Vagina (tissue), 2 donors: Measurements from ENCODE around the gene ASH1L. TPM values are rescaled to one million over a fixed set of nuclear protein-coding genes. Genes with fewer than 3 reads are reported as not detected.

Experiments used
- DNase-seq, 2 donors: peaks; one replicate each; pipeline ENCODE4 v3.0.0-alpha.2; 2017; ENCODE audit errors: extremely low spot score in 2 of 2
- H3K27ac ChIP-seq: fragments of 200-600 bp; sonication (generic); one replicate; pipeline ENCODE4 v1.5.1; 2019
- H3K27me3 ChIP-seq: fragments of 200-600 bp; sonication (generic); one replicate; pipeline ENCODE4 v1.5.1; 2019
- H3K36me3 ChIP-seq, 2 donors: fragments of 200-600 bp; sonication (generic); one replicate each; pipeline ENCODE4 v1.5.1; 2017 to 2019
- H3K4me1 ChIP-seq: fragments of 200-600 bp; sonication (generic); one replicate; pipeline ENCODE4 v1.5.1; 2019
- H3K4me3 ChIP-seq, 2 donors: fragments of 200-600 bp; sonication (generic); 1 replicate in 1 of 2; 2 replicates in 1 of 2; pipeline ENCODE4 v1.5.1; 2016 to 2019
- H3K9me3 ChIP-seq: fragments of 200-600 bp; sonication (generic); one replicate; pipeline ENCODE4 v1.5.1; 2019
- POLR2A ChIP-seq, 2 donors: fragments of 450-650 bp; IDR thresholded peaks; one replicate each; pipeline ENCODE4 v1.6.1; 2017; ENCODE audit warnings: antibody characterized with exemption in 2 of 2, mild to moderate bottlenecking in 2 of 2, moderate library complexity in 2 of 2
- POLR2AphosphoS5 ChIP-seq, 2 donors: sonication (generic); formaldehyde crosslinking; IDR thresholded peaks; one replicate each; pipeline ENCODE4 v1.9.0; 2017; ENCODE audit warnings: antibody characterized with exemption in 2 of 2, mild to moderate bottlenecking in 2 of 2, low read depth in 1 of 2; ENCODE audit not compliant: insufficient read depth in 1 of 2
- intact Hi-C: fragments of 100-400 bp; cut with DNase I; formaldehyde crosslinking; loops from one replicate; pipeline ENCODE4 v1.15.1; 2023
- total RNA-seq: library from RNA; depleted of rRNA; stranded (reverse); fragments of >200 nt; gene quantifications from one replicate; pipeline ENCODE4 v1.2.3, GENCODE V29; 2016
- TF ChIP-seq, protein P1 (sequence below), 3 experiments: fragments of 450-650 bp in 2 of 3; fragments of 200-600 bp in 1 of 3; sonication (generic) in 1 of 3; IDR thresholded peaks; one replicate each; pipeline ENCODE4 v1.5.1; 2017 to 2019; ENCODE audit warnings: antibody characterized with exemption in 3 of 3, mild to moderate bottlenecking in 2 of 3, moderate library complexity in 2 of 3

ASH1L gene
- total RNA-seq, 1 donor from 2014 or later, result 74.9 TPM

GRCh38 chr1:155320661-155321617 lies 241.7 kb downstream of the ASH1L start, which contains the start of gene RUSC1:
Gene RUSC1, plus strand, starts transcription at chr1:155320894. Its CDS starts 880 bp downstream, at chr1:155321774.
- Histone ChIP-seq H3K4me1 (peaks cover 43% of the 10 kb centered on the region), H3K36me3 (no peaks in the 10 kb centered on the region), H3K27ac (peak within 1 kb of the TSS; percentile 99), H3K4me3 (peak within 1 kb of the TSS; percentile 71 to 94), H3K27me3 (no peaks in the 10 kb centered on the region), H3K9me3 (no peaks in the 10 kb centered on the region)
- TF ChIP-seq POLR2AphosphoS5 (IDR thresholded peaks at IDR 0.05; ENCODE audit: insufficient read depth in 1 of 2, low read depth in 1 of 2) (peak; percentile 72 to 92), POLR2A (IDR thresholded peaks at IDR 0.05) (peak in 1 of 2 donors; percentile 62)
- TF ChIP-seq, protein P1, sequence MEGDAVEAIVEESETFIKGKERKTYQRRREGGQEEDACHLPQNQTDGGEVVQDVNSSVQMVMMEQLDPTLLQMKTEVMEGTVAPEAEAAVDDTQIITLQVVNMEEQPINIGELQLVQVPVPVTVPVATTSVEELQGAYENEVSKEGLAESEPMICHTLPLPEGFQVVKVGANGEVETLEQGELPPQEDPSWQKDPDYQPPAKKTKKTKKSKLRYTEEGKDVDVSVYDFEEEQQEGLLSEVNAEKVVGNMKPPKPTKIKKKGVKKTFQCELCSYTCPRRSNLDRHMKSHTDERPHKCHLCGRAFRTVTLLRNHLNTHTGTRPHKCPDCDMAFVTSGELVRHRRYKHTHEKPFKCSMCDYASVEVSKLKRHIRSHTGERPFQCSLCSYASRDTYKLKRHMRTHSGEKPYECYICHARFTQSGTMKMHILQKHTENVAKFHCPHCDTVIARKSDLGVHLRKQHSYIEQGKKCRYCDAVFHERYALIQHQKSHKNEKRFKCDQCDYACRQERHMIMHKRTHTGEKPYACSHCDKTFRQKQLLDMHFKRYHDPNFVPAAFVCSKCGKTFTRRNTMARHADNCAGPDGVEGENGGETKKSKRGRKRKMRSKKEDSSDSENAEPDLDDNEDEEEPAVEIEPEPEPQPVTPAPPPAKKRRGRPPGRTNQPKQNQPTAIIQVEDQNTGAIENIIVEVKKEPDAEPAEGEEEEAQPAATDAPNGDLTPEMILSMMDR (IDR thresholded peaks at IDR 0.05), result peak in 1 of 3 experiments; percentile 20
- no peak for DNase-seq
- intact Hi-C loops, result loop anchor here (5.0 kb wide), 3 partner anchors 44 to 241 kb away; partner anchors contain the start of genes ASH1L and HCN3

- Histone ChIP-seq H3K4me1 (peaks cover 37% of the 10 kb centered on the region), H3K36me3 (no peaks in the 10 kb centered on the region), H3K9me3 (no peaks in the 10 kb centered on the region), H3K27me3 (no peaks in the 10 kb centered on the region), H3K4me3 (peak overlapping the region; percentile 71 to 94), H3K27ac (peak overlapping the region; percentile 99)
- no peak for DNase-seq
- intact Hi-C loops, result loop anchor here (5.0 kb wide), 3 partner anchors 43 to 242 kb away; partner anchors contain the start of genes ASH1L and HCN3
- TF ChIP-seq, protein P1 (IDR thresholded peaks at IDR 0.05), result no peak
- TF ChIP-seq POLR2A (IDR thresholded peaks at IDR 0.05) (no peak), POLR2AphosphoS5 (IDR thresholded peaks at IDR 0.05; ENCODE audit: insufficient read depth in 1 of 2, low read depth in 1 of 2) (no peak)
These were observed 242.4 kb downstream of the ASH1L start for GRCh38 chr1:155320252-155320651.

- no peak for DNase-seq
- TF ChIP-seq, protein P1 (IDR thresholded peaks at IDR 0.05), result no peak
- TF ChIP-seq POLR2A (IDR thresholded peaks at IDR 0.05), result no peak
- TF ChIP-seq POLR2AphosphoS5 (IDR thresholded peaks at IDR 0.05; ENCODE audit: insufficient read depth in 1 of 2, low read depth in 1 of 2), result no peak
- Histone ChIP-seq H3K27ac (no peak overlapping the region), H3K27me3 (no peaks in the 10 kb centered on the region), H3K4me3 (no peak overlapping the region), H3K4me1 (peaks cover 32% of the 10 kb centered on the region), H3K9me3 (no peaks in the 10 kb centered on the region), H3K36me3 (no peaks in the 10 kb centered on the region)
- intact Hi-C loops, result no loop called here
These were observed 243.1 kb downstream of the ASH1L start for GRCh38 chr1:155319536-155319935.

DNA sequence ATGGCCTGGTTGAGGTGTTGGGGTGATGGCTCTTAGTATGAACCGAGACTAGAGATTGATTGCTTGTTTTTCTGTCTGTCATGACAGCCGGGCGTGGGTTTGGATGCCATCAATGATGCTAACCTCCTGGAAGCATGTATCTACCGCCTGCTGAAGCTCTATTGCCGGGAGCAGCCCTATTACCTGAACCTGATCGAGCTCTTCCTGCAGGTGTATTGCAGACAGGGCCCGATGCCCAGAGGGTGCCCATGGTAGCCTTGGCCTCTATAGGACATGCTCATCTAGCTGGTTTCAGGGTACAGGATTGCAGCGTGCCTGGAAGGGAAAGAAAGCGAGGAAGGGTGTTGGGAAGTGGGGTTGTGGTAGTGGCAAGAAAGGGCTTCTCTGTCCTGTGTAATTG lies 244.5 kb downstream of the ASH1L start:
- no peak overlapping the region for H3K4me3 ChIP-seq
- no peaks in the 10 kb centered on the region for H3K27me3 ChIP-seq
- no peak for DNase-seq
- TF ChIP-seq, protein P1 (IDR thresholded peaks at IDR 0.05), result no peak
- H3K36me3 ChIP-seq, result no peaks in the 10 kb centered on the region
- intact Hi-C loops, result no loop called here
- no peaks in the 10 kb centered on the region for H3K9me3 ChIP-seq
- peaks cover 32% of the 10 kb centered on the region for H3K4me1 ChIP-seq
- no peak overlapping the region for H3K27ac ChIP-seq

GRCh38 chr1:155316922-155317321 lies 245.7 kb downstream of the ASH1L start:
- no peak overlapping the region for H3K4me3 ChIP-seq
- H3K36me3 ChIP-seq, result peaks cover 0 to 6% of the 10 kb centered on the region in 2 donors
- no peak for DNase-seq
- H3K9me3 ChIP-seq, result no peaks in the 10 kb centered on the region
- H3K27me3 ChIP-seq, result no peaks in the 10 kb centered on the region
- intact Hi-C loops, result no loop called here
- H3K4me1 ChIP-seq, result peaks cover 22% of the 10 kb centered on the region
- H3K27ac ChIP-seq, result no peak overlapping the region
- TF ChIP-seq, protein P1 (IDR thresholded peaks at IDR 0.05), result no peak
